Panc1 (cell line): ENCODE data around the gene CLEC9A. TPM values are rescaled to one million over a fixed set of nuclear protein-coding genes. Genes with fewer than 3 reads are reported as not detected.

Experiments
- ATAC-seq: fragments of 200-7000 bp; cut with Tn5 transposase; 2 replicates; pipeline ENCODE4 v1.9.1; 2020; ENCODE audit warnings: mild to moderate bottlenecking, moderate library complexity
- BruUV-seq: library from RNA; stranded (reverse); fragments of 400-500 nt; replicated peaks from 2 replicates; lab custom pipeline; 2021; lab: Mats Ljungman, UMichigan
- CTCF ChIA-PET: fragments of 300-600 bp; sonication (Branson Sonifier 250); formaldehyde crosslinking; loops from one replicate; lab custom pipeline; 2022; ENCODE audit warnings: antibody characterized with exemption; lab: Charles Lee
- POLR2A ChIA-PET: fragments of 300-600 bp; sonication (Branson Sonifier 250); formaldehyde crosslinking; loops from one replicate; lab custom pipeline; 2022; ENCODE audit warnings: antibody characterized with exemption; lab: Charles Lee
- DNase-seq: peaks from one replicate; pipeline ENCODE4 v3.0.0-alpha.2; 2010; ENCODE audit warnings: low read depth, low spot score
- H3K27ac ChIP-seq: 2 replicates; pipeline ENCODE4 v1.5.1; 2011; ENCODE audit warnings: mild to moderate bottlenecking, low read length, inconsistent platforms
- H3K27me3 ChIP-seq: fragments of 200-500 bp; sonication (Bioruptor generic); 2 replicates; pipeline ENCODE4 v1.6.0; 2014; ENCODE audit warnings: low read length, inconsistent platforms; ENCODE audit not compliant: control insufficient read depth, insufficient read depth
- H3K36me3 ChIP-seq: fragments of 200-500 bp; sonication (Bioruptor generic); 2 replicates; pipeline ENCODE4 v1.5.1; 2014; ENCODE audit warnings: inconsistent platforms, mild to moderate bottlenecking, low read length, moderate library complexity; ENCODE audit not compliant: control insufficient read depth, insufficient read depth
- H3K4me1 ChIP-seq: 2 replicates; pipeline ENCODE4 v1.5.1; 2011; ENCODE audit warnings: inconsistent platforms, mild to moderate bottlenecking, low read length, moderate library complexity; ENCODE audit not compliant: control insufficient read depth, insufficient read depth
- H3K4me3 ChIP-seq, 2 experiments: 2 replicates each; pipeline ENCODE4 v1.5.1; 2011 to 2012; ENCODE audit warnings: low read depth in 2 of 2, low read length in 2 of 2, mild to moderate bottlenecking in 2 of 2, inconsistent platforms in 1 of 2, moderate library complexity in 1 of 2
- H3K9me3 ChIP-seq: fragments of 200-500 bp; sonication (Bioruptor generic); 2 replicates; pipeline ENCODE4 v1.5.1; 2014; ENCODE audit warnings: low read depth, mild to moderate bottlenecking, inconsistent platforms, low read length, moderate library complexity; ENCODE audit not compliant: control insufficient read depth, insufficient read depth
- CTCF ChIP-seq: fragments of 450-650 bp; IDR thresholded peaks from 2 replicates; pipeline ENCODE4 v1.5.1; 2017; ENCODE audit warnings: mild to moderate bottlenecking
- POLR2AphosphoS5 ChIP-seq: IDR thresholded peaks from 2 replicates; pipeline ENCODE4 v1.6.1; 2012; ENCODE audit warnings: mild to moderate bottlenecking, low read depth, low read length, moderate library complexity
- REST ChIP-seq, 2 experiments: IDR thresholded peaks; 2 replicates each; pipeline ENCODE4 v1.6.1; 2011 to 2012; ENCODE audit warnings: low read depth in 2 of 2, control low read depth in 1 of 2, low read length in 1 of 2, mild to moderate bottlenecking in 1 of 2, moderate library complexity in 1 of 2; ENCODE audit not compliant: insufficient read depth in 1 of 2
- SIN3A ChIP-seq: IDR thresholded peaks from 2 replicates; pipeline ENCODE4 v1.6.1; 2012; ENCODE audit warnings: low read depth, mild to moderate bottlenecking, low read length, moderate library complexity, borderline replicate concordance; ENCODE audit not compliant: insufficient read depth
- TCF7L2 ChIP-seq: IDR thresholded peaks from 2 replicates; pipeline ENCODE4 v1.6.1; 2011; ENCODE audit warnings: mild to moderate bottlenecking, low read depth, low read length, inconsistent platforms
- in situ Hi-C: cut with HindIII; loops from 2 replicates; pipeline ENCODE4 v1.10.0; 2016; ENCODE audit warnings: low sequenced_read_pairs, low pct_unique_long_range_greater_than_20kb
- intact Hi-C: fragments of 100-400 bp; cut with micrococcal nuclease; formaldehyde crosslinking; loops from one replicate; pipeline ENCODE4 v1.10.0; 2022; ENCODE audit not compliant: unreplicated experiment
- total RNA-seq: library from RNA; stranded (reverse); gene quantifications from one replicate; pipeline ENCODE4 v1.2.1, GENCODE V29; 2021; ENCODE audit not compliant: unreplicated experiment

CLEC9A gene
- total RNA-seq, 1 experiment from 2014 or later: not detected

- Histone ChIP-seq H3K4me3 (no peak overlapping the region), H3K4me1 (no peaks in the 10 kb centered on the region), H3K27me3 (no peaks in the 10 kb centered on the region; the same call in none of the 2 replicates), H3K9me3 (no peaks in the 10 kb centered on the region), H3K27ac (no peak overlapping the region), H3K36me3 (no peaks in the 10 kb centered on the region)
- intact Hi-C loops: no loop called here
- TF ChIP-seq TCF7L2 (no peak), POLR2AphosphoS5 (no peak), REST (IDR thresholded peaks at IDR 0.05; ENCODE audit: insufficient read depth in 1 of 2, low read depth in 2 of 2, low read length in 1 of 2) (no peak), CTCF (no peak), SIN3A (no peak)
- CTCF ChIA-PET: no interaction called here
- DNase-seq: no peak
- no peak for ATAC-seq
- in situ Hi-C loops: no loop called here
- BruUV-seq: no TSS peak
- POLR2A ChIA-PET: no interaction called here
These were observed 38.2 kb upstream of the CLEC9A start for GRCh38 chr12:9992296-9992695.

GRCh38 chr12:9999016-9999415, 31.5 kb upstream of the CLEC9A start, which contains the start of gene CLEC1B:
TSS of gene CLEC1B (minus strand) at chr12:9999121. CDS start at chr12:9999100, 21 bp downstream.
- TF ChIP-seq TCF7L2: no peak
- no peak for TF ChIP-seq REST (IDR thresholded peaks at IDR 0.05; ENCODE audit: insufficient read depth in 1 of 2, low read depth in 2 of 2, low read length in 1 of 2)
- TF ChIP-seq CTCF: no peak
- TF ChIP-seq POLR2AphosphoS5: no peak
- POLR2A ChIA-PET: no interaction called here
- H3K27me3 ChIP-seq: no peaks in the 10 kb centered on the region
- in situ Hi-C loops: no loop called here
- no peak within 1 kb of the TSS for H3K4me3 ChIP-seq
- H3K36me3 ChIP-seq: no peaks in the 10 kb centered on the region
- H3K4me1 ChIP-seq: no peaks in the 10 kb centered on the region
- no peak within 1 kb of the TSS for H3K27ac ChIP-seq
- no TSS peak for BruUV-seq
- no peak for ATAC-seq
- DNase-seq: no peak
- intact Hi-C loops: no loop called here
- CTCF ChIA-PET: no interaction called here
- H3K9me3 ChIP-seq: no peaks in the 10 kb centered on the region
